SHP77 treated with DMSO at 0.1 percent for 48 hours (cell line): ENCODE measurements around the gene IL17RA.
"Not testable (repeated sequence)": the region's sequence is repeated elsewhere in the genome, so short reads cannot be mapped to it uniquely, and the experiment has no call there.

ENCODE experiments used
- DNase-seq: peaks from one replicate; lab custom pipeline; 2025; lab: John Stamatoyannopoulos, UW

IL17RA gene, protein sequence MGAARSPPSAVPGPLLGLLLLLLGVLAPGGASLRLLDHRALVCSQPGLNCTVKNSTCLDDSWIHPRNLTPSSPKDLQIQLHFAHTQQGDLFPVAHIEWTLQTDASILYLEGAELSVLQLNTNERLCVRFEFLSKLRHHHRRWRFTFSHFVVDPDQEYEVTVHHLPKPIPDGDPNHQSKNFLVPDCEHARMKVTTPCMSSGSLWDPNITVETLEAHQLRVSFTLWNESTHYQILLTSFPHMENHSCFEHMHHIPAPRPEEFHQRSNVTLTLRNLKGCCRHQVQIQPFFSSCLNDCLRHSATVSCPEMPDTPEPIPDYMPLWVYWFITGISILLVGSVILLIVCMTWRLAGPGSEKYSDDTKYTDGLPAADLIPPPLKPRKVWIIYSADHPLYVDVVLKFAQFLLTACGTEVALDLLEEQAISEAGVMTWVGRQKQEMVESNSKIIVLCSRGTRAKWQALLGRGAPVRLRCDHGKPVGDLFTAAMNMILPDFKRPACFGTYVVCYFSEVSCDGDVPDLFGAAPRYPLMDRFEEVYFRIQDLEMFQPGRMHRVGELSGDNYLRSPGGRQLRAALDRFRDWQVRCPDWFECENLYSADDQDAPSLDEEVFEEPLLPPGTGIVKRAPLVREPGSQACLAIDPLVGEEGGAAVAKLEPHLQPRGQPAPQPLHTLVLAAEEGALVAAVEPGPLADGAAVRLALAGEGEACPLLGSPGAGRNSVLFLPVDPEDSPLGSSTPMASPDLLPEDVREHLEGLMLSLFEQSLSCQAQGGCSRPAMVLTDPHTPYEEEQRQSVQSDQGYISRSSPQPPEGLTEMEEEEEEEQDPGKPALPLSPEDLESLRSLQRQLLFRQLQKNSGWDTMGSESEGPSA

DNA sequence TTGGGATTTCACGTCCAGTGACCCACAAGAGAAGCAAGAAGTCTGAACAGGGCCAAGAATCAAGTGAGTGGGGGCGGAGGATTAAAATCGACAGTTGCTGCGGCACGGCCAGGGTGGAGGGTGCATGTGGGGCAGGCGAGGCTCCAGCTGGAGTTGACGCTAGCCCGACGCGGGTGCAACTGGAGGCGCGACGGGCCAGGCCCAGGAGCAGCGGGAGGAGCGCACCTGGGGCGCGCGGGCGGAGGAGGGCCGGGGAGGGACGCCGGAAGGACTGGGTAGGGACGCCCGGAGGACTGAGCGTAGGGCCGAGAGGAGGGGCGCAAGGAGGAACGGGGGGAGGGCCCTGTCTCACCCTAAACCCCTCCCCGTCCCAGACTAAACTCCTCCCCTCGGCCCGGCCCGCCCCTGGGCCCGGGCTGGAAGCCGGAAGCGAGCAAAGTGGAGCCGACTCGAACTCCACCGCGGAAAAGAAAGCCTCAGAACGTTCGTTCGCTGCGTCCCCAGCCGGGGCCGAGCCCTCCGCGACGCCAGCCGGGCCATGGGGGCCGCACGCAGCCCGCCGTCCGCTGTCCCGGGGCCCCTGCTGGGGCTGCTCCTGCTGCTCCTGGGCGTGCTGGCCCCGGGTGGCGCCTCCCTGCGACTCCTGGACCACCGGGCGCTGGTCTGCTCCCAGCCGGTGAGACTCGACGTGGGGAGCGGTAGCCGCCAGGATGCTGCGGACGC lies at the start of gene IL17RA:
TSS of gene IL17RA (plus strand) at position 447 of the 723 bp plus-strand sequence. CDS start at position 539, 92 bp downstream.
- DNase-seq = peak; percentile 30

DNA sequence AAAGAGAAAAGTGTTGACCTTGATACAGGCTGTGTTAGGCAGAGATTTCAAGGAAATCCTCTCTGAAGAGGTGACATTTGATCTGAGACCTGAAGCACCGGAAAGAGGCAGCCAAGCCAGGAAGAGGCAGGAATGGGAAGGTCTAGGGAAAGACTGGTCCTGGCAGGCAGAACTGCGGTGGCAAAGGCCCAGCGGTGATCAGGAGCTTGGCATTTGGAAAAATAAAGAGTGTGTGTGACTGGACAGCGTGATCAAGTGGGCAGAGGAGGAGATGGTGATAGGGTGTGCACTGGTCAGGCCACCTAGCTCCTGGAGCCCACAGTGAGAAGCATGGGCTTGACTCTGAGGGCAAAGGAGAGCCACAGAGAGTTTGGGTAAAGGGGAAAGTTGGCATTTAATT lies 49.6 kb upstream of the IL17RA start:
- peak; percentile 12 for DNase-seq

DNA sequence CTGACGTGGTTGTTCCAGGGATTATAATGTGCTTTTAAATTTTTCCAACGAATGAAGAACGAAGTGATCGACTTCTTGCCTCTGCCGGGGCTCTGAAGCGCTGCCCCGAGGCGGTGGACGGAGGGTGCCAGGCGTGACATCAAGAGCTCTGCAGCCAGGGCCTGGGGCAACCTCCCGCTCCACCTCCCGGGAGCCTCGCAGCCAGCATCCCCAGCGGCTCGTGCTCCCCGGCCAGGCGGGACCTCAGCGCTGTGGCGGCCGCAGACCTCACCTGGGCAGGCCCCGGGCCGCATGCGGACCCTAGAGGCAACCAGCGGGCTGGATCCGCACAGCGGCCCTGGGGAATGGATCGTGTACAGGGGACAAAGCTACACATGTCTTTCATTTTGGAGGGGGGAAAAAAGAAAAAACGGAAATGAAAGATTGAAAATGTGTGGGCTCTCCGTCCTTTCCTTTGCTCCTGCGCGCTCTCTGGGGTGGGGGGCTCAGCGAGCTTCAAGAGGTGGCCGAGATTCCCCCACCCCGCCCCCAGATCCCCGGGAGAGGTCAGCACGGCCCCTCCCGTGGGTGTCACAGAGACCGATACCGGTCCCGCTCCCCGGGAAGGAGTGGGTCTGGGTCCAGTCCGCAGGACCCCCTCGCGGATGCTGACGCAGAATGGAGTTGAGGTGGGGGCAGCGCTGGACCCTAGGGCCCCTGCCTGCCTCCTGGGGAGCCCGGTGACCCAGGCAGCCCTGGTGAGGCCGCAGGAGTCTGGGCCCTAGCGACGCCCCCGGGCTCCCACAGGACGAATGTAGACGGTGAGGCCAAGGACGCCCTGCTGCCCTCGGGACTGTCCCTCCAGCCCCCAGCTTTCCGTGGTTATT lies 48.6 kb upstream of the IL17RA start:
- DNase-seq = not testable (repeated sequence)

DNA sequence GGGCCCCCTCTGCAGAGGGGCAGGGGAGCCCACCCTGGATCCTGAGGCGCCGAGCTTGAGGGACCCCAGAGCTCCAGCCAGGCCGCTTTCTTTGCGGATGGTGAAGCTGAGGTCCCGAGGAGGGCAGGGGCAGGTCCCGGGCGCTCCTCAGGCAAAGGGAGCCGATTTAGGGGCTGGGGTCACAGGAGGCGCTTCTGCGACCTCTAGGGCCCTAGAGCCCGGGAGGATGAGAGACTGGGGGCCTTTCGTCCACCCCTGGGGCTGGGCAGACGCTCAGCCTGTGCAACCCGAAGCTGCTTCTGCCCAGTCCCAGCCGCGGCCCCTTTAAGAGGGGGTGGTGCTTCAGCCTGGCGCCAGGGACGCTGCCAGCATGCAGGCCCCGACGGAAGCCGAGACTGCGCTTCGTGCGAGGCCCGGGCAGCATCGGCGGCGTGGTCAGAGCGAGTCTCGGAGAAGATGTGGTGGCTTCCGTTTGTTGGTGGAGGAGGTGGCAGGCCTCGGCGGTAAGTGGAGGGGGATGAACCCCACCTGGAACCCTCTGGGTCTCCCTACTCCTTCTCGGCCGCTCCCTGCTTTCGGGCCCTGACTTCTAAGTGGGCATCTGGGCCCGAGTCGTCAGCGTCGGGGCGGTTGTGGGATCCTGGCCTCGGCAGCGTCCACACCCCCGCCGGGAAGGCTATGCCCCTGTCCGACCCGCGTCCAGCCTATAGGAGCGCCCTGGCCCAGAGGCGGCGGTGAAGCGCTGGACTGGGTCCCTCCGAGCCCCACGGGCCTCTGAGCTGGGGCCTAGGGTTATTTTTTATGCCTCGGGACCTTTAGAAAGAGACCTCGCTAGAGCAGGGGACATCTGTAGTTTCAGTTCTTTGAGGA lies 47.7 kb upstream of the IL17RA start:
- not testable (repeated sequence) for DNase-seq

DNA sequence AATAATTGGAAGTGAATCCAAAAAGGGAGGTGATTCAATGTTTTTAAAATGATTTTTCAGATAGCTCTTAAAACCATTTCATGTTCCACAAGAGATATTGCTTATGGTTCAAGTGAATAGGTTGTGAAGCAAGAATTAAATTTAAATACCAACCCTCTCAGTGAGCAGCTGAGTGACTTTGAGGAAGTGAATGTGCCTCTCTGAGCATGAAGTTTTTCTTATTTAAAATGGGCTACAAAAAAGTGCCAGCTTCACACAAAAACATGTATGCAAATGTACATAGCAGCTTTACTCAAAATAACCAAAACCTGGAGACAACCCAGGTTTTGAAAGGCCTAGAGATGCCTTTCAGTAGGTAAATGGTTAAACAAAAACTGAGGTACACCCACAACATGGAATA lies 41.3 kb upstream of the IL17RA start:
- DNase-seq = no peak

DNA sequence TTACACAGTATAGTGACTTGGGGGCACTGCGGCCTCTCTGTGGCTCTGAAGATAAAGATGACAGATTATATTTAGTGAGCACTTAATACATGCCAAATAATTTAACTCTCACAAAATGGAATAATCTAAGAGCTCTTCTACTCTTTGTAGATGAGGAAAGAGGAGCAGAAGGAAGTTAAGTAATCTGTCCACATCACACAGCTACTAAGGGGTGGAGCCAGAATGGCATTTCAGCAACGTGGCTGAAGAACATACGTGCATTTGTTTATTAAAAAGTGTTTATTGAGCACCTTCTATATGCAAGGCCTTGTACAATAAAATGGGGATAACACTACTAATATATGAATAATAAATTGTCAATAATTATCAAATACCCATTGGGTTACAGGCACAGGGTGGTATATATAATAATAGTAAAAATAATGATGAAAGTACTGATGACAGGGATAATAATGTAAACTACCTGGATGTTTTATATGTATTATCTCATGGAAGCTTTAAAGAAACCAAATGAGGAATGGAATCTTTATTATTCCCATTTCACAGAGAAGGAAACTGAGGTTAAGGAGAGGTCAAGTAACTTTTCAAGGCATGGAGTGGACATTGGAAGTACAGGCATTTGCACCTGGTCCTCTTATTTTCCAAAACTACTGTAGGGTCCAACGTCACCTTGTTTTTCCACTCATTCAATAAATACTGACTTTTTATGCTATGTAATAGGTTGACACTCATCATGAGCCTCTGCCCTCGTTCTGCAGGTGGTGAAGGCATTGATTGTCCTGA lies 38.0 kb upstream of the IL17RA start:
- DNase-seq = no peak

DNA sequence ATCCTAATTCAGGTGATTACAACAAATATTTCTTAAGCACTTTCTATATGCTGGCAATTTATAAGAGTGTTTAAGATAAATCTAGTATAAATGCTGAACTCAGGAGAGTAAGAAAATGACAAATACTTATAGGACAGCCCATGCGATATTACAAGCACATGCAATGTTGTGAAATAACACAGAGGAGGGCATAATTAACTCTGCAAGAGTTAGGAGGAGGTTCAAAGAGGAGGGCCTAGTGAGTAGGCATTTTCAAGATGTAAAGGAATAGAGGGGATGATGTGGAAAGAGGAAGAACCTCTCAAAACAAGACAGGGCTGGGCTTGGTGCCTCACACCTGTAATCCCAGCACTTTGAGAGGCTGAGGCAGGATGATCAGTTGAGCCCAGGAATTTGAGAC lies 37.1 kb upstream of the IL17RA start:
- no peak for DNase-seq

DNA sequence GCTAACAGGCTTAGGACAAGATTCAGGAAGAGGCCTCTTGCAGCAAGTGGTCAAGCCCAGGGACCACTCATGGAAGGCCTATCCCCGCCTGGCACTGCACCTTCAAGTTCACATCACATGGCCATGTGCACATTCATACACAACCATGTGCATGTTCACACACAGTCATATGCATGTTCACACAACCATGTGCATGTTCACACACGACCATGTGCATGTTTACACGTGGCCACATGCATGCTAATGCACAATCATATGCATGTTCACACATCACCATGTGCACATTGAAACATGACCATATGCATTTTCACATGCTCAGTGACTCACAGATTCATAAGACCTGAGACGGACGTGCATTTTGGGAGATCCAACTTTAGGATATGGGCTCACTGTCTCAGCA lies 28.7 kb upstream of the IL17RA start:
- no peak for DNase-seq

DNA sequence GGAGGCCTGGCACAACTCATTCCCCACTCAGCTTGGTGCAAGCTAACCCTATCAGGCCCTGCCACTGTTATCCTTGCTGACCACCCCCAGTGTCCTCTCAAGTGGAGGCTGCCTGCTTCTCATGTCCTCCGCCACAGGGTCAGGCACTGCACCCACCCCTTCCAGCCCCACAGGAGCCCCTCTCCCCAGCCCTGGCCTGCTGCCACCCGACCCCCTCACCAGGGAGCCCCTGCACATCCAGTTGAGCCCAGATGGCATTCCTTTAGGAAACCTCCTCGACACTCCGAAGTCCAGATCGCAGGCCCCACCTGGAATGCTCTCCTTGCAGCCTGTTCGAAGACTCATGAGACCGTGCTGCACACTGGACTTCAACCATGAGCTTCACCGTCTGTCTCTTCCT lies 28.0 kb upstream of the IL17RA start:
- no peak for DNase-seq

DNA sequence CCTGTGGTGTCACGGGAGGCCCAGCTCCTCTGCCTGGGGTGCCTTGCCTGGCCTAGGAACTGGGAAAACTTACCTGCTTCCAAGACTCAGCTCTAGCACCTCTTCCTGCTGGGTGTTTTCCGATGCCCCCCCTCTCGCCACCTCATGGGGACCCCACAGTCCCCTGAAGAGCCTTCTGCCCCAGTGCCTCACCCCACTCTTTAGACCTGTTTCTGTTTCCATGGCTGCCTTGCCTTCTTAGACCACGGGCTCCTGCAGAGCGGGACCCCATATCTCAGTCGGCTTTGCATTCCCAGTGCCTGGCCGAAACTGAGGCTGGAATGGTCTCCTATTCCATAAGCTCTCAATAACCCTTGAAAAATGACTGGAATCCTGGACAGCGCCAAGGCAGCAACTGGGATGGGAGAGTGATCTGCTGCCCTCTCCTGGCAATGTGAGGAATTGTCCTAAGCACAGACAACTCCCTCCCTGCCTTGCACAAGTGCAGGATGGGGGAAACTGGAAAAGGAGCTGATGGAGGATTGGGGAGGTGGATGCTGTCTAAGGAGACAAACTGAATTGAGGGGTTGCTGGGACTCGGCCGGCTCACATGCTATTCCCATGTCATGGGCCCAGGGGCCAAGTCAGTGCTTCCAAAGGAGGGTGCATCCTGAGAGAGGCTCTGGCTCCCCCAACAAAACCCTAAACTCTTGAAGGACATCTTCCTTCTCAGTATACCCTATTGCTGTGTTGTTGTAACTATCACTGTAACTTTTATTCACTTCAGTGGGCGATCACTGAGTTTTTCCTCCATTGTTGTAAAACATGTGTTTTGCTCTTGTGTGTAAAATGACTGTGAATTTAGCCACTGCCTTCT lies 26.6 kb upstream of the IL17RA start:
- DNase-seq = peak; percentile 65

DNA sequence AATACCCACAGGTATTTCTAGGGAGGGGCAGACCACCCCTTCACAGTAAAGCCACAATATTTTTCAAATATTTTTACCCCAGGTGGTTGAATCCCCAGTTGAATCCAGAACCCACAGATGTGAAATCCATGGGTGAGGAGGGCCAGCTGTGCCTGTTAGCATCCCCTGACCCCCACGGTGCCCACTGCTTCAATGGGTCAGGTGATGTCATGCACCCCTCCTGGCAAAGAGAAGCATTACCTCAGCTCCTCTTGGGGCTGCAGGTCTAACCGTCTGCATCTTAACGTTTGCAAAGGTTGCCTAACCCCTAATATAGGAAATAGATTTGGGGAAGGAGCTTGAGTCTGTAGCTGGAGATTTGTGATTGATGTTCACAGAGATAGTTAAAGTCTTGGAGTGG lies 24.7 kb upstream of the IL17RA start:
- no peak for DNase-seq

DNA sequence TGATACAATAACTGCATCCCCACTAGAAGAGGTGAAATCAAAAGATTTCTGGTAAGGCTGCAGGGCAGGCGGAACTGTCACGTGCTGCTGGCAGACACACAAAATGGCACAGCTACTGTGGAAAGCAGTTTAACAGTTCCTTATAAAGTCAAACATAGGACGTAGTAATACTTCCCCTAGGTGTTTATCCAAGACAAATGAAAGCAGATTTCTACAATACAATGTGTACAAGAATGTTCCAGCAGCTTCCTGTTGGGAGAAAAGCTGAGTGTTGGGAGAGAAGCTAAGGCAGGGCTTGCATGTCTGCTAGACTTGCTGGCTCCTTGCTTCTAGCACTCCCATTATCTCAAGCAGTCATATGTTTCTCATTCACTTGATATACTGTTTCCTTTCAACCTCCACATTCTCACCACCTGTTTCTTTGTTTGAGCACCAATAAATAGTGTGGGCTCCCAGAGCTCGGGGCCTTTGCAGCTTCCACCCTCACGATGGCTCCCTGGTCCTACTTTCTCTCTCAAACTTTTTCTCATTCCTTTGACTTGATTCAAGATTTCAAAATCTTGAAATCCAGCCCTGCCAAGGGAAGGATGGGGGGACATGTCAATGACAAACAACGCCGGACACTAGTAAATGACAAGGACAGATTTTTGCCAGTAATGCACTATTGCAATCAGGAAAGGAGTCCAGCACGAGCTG lies 21.2 kb upstream of the IL17RA start:
- no peak for DNase-seq

DNA sequence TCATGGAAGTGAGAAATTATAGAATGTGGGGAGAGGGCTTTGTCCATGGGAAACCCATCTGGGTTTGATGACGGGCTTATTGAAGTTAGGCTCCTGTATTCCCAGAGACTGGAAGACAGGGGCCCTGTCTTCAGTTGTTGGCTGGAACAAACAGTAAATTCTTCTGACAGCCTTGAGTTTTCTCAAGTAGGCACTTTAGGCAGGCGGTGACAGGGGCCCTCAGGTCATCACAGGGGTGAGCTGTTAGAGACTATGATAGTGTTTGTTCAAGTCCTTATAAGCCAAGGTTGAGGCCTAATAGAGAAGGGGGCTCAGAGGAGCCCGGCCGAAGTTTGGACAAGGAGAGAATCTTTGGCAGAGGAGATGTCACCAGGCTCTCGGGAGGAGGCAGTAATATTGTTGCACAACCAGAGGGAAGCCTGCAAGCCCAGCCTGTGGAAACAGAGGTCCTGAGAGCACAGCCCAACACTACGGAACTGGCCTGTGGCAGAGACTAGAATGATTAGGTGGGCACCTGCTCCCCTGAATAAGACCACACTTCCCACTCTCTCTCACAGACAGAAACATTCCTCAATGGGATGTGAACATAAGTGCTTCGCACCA lies 20.2 kb upstream of the IL17RA start:
- no peak for DNase-seq

DNA sequence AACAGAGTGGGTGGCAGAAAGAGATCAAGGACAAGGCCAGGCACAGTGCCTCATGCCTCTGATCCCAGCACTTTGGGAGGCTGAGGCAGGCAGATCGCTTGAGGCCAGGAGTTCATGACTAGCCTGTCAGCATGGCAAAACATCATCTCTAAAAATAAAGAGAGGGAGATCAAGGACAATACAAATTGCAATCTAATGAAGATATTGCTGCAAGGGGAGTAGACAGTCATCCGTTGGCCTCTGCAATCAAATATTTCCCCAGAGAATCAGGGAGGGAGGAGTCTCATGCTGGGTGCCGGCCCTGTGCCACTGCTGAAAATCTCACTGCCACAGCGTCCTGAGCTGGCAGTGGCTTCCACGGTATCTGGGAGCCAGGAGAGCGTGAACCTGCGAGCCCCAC lies 19.4 kb upstream of the IL17RA start:
- no peak for DNase-seq

DNA sequence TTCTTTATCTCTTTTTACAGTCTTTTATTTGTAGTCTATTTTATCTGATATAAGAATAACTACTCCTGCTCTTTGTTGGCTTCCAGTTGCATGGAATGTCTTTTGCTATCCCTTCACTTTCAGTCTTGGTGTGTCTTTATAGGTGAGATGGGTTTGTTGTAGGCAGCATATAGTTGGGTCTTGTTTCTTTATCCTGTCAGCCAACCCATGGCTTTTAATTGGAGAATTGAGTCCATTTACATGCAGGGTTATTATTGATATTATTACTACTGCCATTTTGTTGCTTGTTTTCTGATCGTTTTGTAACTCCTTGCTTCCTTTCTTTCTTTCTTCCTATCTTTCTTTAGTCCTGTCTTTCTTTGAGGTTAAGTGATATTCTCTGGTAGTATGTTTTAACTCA lies 11.9 kb upstream of the IL17RA start:
- no peak for DNase-seq

DNA sequence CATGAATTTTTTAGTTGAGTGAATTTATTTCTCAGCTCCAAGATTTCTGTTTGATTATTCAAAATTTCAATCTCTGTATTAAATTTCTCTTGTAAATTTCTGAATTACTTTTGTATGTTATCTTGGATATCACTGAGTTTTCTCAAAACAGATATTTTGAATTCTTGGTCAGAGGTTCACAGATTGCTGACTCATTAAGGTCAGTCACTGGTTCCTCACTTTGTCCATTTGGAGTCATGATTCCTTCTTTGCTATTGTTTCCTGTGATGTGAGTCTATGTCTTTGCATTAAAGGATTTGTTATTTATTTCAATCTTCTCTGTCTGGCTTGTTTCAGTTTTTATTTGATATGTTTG lies 10.2 kb upstream of the IL17RA start:
- DNase-seq = no peak

DNA sequence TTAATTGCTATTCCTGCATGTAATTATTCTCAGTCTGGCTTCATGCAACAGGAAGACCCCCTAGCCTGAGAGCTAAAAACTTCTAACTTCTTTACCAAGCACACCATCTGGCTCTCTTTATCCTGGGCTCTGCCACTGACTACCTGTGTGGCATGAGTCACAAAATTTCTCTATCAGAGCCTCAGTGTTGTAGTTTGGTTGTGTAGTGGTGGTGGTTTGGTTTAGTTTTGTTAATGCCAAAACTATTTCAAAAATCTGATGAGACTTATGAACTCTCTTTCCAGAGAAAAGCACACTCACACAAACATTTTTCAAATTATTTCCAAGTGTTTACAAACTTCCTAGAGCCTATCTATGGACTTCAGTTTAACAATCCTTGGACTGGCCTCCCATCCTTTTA lies 7.5 kb upstream of the IL17RA start:
- no peak for DNase-seq

DNA sequence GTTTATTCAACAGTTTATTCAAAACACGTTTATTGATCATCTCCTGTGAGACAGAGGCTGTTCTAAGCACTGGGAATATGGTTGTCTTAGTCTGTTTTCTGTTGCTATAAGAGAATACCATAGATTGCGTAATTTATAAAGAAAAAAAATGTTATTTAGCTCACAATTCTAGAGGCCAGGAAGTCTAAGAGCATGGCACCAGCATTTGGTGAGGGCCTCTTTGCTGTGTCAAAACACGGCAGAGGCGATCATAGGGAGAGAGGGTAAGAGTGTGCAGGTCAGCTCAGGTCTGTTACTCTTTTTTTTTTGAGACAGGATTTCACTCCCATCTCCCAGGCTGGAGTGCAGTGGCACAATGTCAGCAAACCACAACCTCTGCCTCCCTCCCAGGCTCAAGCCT lies 5.2 kb upstream of the IL17RA start:
- DNase-seq = no peak
